HG03095 (cell line): ENCODE results near the gene ROR2.

Experiments
- ATAC-seq: cut with Tn5 transposase; IDR thresholded peaks from one replicate; pipeline ENCODE4 v1.9.1; 2021; ENCODE audit warnings: moderate library complexity; ENCODE audit not compliant: unreplicated experiment

The ROR2 gene

DNA sequence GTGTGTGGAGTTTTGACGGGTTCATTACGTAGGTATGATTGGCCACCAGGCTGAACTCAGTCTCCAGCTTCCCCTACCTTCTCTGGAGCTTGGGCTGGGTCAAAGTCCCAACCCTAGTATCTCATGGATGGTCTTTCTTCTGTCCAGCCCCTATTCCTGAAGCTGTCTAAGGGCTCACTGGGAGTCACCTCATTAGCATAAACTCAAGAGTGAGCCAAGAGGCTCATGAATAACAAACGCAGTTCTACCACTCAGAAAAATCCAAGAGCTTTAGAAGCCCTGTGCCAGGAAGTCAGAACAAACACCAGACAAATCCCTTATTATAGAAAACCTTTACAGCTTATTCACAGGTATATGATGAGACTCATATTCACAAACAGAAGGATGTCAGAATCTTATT is 346.1 kb downstream of the ROR2 start:
- no peak for ATAC-seq

GRCh38 chr9:91599564-91599963 is 350.5 kb downstream of the ROR2 start:
- ATAC-seq = no peak

- ATAC-seq = no peak
Observed at GRCh38 chr9:91591627-91592026, 358.4 kb downstream of the ROR2 start.

GRCh38 chr9:91589101-91589553 is 360.9 kb downstream of the ROR2 start:
- ATAC-seq = no peak

GRCh38 chr9:91586282-91586681 is 363.7 kb downstream of the ROR2 start:
- no peak for ATAC-seq

DNA sequence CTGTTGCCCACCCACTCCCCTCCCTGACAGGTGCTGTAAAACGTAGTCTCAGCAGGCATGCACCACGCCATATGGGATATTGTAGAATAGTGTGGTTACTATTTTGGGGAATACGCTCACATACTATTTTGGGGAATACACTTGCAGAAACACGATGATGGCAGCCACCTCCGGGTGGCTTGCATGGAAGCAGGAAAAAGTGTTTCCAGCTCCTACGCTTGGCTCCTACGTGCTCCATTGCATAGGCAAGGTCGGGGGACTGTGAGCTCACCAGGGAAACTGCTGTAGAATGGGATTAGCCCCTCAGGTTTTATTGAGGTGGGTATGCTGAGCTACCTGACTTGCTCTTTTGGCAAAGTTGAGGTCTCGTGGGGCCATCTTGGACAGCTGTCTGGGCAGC is 366.1 kb downstream of the ROR2 start:
- no peak for ATAC-seq

GRCh38 chr9:91583161-91583875 is 366.7 kb downstream of the ROR2 start:
- ATAC-seq = no peak

GRCh38 chr9:91582181-91582580 is 367.8 kb downstream of the ROR2 start:
- ATAC-seq = no peak

DNA sequence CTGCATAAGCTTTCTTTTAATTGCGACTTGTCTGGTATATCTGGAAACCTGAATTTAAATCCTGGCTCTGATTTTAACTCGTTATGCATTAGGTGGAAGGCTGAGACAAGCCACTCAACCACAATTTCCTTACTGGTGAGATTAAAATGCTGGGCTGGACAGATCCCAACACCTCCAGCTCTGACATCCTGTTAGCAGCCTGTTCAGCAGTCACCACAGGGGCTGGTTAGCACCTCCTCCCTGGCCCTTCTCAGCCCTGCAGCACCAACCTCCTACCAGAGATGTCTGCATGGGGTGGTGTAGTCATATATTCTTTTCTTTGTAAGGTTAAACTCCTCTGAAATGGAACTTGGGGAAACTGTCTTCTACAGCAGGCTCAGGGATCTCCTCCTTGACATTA is 369.9 kb downstream of the ROR2 start:
- ATAC-seq = no peak

GRCh38 chr9:91578911-91579310 is 371.1 kb downstream of the ROR2 start:
- no peak for ATAC-seq

DNA sequence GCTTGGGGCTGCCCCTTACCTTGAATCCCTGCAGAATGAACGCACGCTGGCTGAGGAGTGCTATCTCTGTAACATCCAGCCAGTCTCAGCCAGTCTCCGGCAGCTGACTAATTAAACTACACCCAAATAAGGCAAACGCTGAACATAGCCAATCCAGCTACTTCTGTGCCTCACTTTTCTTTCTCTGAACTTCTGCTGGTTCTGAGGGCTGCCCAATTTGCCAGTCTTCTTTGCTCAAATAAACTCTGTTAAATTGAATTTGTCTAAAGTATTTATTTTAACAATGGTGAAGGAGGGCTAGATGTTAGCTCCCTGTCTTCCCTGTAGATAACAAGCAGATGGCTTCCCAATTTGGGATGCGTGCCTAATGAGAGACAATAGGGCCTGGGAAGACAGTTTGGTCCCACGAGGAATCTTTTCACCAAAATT is 372.4 kb downstream of the ROR2 start:
- no peak for ATAC-seq

- no peak for ATAC-seq
Observed at GRCh38 chr9:91572811-91573210, 377.2 kb downstream of the ROR2 start.

- ATAC-seq = no peak
Observed at GRCh38 chr9:91572044-91572443, 378.0 kb downstream of the ROR2 start.

DNA sequence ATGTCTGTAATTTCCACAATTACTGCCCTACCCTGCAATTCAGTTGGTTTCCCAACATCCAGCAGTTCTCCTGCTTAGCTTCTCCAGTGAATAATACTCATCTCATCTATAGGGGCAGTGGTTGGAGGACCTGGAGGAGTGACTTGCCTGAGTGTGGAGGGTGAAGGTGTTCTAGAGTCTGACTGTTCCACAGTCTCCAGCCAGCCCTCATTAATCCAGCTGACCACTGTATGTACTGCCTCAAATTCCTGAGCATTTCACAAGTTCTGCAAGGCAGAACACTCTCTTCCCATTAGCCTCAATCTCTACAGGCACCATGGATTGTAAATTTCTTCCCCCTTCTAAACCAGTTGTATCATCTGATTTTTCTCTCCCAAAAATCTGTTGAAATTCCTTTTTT is 379.0 kb downstream of the ROR2 start:
- no peak for ATAC-seq

- no peak for ATAC-seq
Observed at GRCh38 chr9:91567642-91568274, 382.3 kb downstream of the ROR2 start.

GRCh38 chr9:91564081-91564670 is 385.9 kb downstream of the ROR2 start:
- no peak for ATAC-seq

GRCh38 chr9:91562416-91562815 is 387.6 kb downstream of the ROR2 start:
- ATAC-seq = no peak

- ATAC-seq = no peak
Observed at GRCh38 chr9:91560301-91560700, 389.7 kb downstream of the ROR2 start.

DNA sequence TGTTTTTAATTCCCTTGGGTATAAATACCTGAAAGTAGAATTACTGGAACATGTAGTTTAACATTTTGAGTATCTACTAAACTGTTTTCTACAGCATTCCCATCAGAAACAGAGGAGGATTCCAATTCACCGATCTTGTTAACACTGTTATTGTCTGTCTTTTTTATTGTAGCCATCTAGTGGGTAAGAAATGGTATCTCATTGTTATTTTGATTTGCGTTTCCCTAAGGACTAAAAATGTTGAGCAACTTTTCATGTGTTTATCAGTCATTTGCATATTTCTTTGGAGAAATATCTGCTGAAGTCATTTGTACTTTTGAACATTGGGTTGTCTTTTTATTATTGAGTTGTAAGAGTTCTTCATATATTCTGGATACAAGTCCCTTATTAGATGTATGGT is 391.1 kb downstream of the ROR2 start:
- no peak for ATAC-seq

DNA sequence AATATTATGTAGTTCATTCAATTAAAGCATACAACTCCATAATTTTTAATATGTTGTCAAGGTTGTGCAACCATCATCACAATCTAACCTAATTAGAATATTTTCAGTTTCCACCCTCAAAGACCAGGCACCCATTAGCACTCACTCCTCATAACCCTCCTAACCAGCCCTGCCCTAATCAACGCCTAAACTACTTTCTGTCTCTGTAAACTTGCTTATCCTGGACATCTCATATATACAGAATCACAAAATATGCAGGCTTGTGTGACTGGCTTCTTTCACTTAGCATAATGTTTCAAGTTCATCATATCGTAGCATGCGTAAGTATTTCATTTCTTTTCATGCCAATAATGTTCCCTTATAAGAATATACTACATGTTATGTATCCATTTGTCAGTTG is 391.6 kb downstream of the ROR2 start:
- no peak for ATAC-seq

DNA sequence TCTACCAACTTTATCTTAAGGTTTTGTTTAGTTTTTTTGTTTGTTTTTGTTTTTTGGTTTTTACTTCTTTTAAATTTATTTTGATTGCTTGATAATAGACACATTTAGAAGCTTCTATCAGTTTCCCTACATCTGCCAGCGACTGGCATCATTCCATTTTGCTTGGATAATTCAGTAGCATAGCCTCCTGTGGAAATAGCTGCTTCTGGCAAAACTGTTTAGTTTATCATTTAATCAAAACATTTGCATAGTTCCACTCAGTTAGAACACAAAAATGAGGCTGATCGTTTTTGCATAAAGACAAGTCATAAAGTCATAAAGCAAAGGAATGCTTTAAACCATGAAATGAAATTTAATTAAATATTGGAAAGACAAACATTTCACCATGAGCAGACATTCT is 392.7 kb downstream of the ROR2 start:
- no peak for ATAC-seq

DNA sequence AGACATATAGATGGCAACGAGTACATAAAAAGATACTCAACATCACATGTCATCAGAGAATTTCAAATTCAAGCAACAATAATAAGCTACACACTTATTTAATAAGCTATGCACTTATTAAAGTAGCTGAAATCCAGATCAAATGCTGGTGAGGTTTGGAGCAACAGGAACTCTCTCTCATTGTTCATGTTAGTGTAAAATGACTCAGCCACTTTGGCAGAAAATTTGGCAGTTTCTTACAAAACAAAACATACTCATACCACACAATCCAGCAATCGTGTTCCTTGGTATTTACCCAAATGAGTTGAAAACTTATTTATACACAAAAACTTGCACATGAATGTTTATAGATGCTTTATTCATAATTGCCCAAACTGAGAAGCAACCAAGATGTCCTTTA is 394.9 kb downstream of the ROR2 start:
- ATAC-seq = no peak
